Fibroblast of mammary gland (primary cell): ENCODE measurements around the gene ALDH1L1.

ENCODE experiments used
- DNase-seq: peaks from one replicate; pipeline ENCODE4 v3.0.0-alpha.2; 2010; ENCODE audit warnings: low read depth
- H3K4me3 ChIP-seq: 2 replicates; pipeline ENCODE4 v1.5.1; 2011; ENCODE audit warnings: low read depth, mild to moderate bottlenecking, low read length, moderate library complexity; ENCODE audit not compliant: control insufficient read depth
- CTCF ChIP-seq: conservative IDR thresholded peaks from 2 replicates; pipeline ENCODE4 v1.5.1; 2011; ENCODE audit warnings: low read depth, low read length, inconsistent platforms; ENCODE audit not compliant: control insufficient read depth, insufficient read depth

Gene ALDH1L1

GRCh38 chr3:126161309-126161708 is 19.1 kb downstream of the ALDH1L1 start:
- DNase-seq, result no peak

GRCh38 chr3:126160243-126161210 is 19.9 kb downstream of the ALDH1L1 start:
- DNase-seq, result no peak
- no peak for TF ChIP-seq CTCF
- H3K4me3 ChIP-seq, result no peak overlapping the region

More at GRCh38 chr3:126161309-126161708, 19.1 kb downstream of the ALDH1L1 start:
- H3K4me3 ChIP-seq, result no peak overlapping the region
- no peak for TF ChIP-seq CTCF

- no peak for TF ChIP-seq CTCF
Observed at GRCh38 chr3:126159476-126159875, 20.9 kb downstream of the ALDH1L1 start.

GRCh38 chr3:126158912-126159454 is 21.4 kb downstream of the ALDH1L1 start:
- no peak overlapping the region for H3K4me3 ChIP-seq
- DNase-seq, result no peak
- TF ChIP-seq CTCF, result no peak

More at GRCh38 chr3:126159476-126159875, 20.9 kb downstream of the ALDH1L1 start:
- no peak overlapping the region for H3K4me3 ChIP-seq
- DNase-seq, result no peak

- no peak for TF ChIP-seq CTCF
- no peak for DNase-seq
- no peak overlapping the region for H3K4me3 ChIP-seq
Observed at GRCh38 chr3:126158016-126158911, 22.1 kb downstream of the ALDH1L1 start.

GRCh38 chr3:126157083-126157768 is 23.2 kb downstream of the ALDH1L1 start:
- no peak for DNase-seq
- H3K4me3 ChIP-seq, result no peak overlapping the region
- TF ChIP-seq CTCF, result no peak
